Measurements from ENCODE around the gene SESN1.
A peak's percentile ranks its signal among the peaks of the same experiment; 100 is the strongest.

SESN1 gene

DNA sequence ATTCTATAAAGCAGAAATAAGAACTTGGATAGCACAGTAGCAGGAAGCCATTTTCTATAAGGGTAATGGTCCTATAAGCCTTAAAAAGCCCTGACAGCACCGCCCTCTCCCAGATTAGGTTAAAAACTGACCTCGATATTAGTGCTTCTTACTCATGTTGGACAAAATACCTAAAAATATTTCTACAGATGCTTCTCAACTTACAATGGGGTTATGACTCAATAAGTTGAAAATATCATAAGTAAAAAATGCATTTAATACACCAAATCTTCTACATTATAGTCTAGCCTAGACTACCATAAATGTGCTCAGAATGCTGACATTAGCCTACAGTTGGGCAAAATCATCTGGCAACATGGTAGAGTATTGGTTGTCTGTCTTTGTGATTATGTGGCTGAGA, 70.3 kb downstream of the SESN1 start:
- DNase-seq = no peak

DNA sequence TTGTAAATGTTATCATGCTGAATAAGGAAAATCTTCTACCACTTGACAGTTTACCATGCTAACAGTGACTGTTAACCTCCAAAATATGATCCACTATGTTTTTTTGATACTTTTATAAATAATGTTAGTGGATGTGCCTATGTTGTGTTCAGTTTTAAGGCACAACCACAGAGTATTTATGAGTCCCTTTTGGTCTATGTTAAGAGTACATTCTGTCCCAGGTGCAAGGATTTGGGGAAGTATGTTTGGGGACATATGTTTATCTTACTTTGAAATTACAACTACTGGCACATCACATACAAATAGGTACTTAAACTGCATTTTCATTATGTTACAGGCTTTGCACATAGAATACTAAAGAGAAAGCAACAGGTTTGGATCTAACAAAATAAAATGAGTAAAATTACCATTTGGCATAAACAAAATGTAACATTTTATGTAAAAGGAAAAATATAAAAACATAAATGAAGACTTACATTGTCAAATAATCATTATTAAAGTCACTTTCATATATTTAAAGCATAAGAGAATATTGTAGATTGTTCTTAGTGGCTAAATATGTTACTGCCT, 71.2 kb downstream of the SESN1 start:
- DNase-seq = no peak

DNA sequence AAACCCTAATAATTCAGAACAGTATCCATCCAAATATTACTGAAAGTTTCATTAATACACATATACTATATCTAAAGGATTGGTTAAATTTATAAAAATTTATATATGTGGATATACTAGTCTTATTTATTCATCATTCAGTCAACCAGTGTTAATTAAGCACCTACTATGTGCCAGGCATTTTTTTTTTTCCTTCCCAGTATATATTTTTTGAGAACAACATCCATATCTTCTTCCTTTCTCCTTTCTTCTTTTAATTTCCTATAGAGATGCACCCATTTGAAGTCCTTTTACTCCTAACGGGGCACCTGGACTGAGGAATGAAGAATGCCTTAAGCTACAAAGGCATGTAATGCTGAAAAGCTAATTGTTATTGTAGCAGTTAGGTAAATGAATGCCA, 72.8 kb downstream of the SESN1 start:
- DNase-seq = no peak

DNA sequence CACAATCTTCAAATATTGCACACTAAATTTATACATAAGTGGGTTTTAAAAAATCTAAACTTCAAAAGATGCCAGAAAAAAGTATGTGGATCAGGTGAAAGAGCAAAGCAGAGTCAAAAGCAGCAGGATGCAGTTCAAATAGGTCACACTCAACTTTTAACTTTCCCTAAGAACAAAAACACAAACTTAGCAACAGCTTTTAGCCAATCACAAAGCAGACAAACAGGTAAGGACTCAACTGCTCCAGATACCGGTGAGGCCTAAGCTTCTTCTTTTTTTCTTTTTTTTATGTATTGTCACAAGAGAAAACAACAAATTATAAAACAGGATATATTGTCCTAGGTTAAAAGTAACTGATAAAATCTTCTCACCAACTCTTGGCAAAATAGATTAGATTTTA, 74.7 kb downstream of the SESN1 start:
- no peak for DNase-seq

DNA sequence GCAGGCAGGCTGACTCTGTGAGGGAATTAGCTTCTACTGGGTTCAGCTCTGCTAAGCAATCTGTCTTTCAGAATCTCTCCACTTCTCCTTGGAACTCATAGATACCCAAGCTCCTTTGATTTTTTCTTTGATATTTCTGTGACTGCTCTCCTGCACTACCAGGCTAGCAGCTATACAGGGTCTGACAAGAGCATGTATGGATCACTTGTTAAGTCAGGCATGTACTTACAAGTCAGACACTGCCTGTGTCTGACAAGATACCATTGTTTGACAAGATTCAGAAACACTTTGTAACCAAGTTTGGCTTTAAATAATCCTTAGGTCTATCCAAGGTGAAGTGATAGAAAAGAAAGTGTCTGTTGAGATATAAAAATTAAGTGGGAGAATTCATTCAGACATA, 79.5 kb downstream of the SESN1 start:
- DNase-seq = no peak

DNA sequence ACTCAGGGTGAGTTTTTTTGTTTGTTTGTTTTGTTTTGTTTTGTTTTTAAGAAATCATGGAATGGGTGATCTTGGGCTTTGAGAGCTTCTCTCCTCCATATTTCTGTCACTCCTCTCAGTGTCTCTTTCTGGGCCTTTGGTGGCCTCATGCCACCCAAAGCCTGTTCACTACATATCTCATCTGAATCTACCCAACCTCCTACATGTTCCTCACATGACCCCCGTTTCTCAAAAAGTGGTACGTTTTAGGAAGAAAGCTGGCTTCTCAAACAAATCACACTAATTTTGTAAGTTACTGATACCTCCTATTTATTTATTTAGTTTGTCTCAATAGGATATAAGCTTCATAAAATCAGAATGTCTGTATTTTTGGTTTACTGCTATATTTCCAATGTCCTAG, 80.0 kb downstream of the SESN1 start:
- DNase-seq = no peak

DNA sequence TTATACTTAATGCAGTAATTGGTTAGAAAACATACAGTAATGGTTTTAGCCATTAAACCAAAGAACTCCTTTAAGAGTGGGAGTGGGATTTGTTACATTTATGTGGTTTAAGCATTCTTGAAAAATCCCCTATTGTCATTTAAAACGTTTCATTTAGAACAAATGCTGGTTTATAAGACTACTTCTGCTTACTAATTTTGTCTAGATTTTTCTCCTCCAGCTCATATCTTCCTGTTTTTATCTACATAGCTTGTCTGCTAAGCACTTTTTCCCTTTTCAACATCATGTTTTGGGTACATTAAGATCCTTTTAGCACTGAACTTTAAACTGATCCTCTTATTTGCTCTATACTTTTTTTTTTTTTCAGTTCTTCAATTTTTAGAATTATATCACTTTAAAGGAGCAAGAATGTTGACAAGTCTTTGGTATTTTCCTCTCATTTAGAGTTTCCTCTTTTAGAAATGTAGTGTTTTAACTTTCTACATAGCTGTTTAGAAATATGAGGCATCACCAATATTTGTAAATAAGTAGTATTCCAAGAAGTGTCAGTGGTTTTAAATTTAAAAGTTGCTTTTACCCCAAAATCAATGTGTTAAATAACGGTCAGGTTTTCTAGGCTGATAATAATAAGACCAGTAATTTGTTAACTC, 80.9 kb downstream of the SESN1 start:
- no peak for DNase-seq

DNA sequence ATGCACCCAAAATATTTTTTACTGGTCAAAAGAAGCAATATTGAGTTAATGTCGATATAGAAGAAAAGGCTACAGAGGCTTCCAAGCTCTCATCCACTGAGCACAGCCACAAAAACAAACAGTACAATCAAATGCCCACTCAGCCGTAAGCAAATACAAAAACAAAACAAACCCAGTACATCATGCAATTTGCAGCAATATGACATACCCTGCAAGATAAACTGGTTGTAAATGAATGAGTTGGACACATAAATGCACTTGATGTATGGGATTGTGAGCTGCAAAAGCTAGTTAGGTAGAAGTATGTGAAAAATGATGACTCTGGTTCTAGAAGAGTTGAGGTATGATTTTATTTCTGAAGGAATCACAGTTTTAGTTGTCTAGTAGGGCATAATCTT, 83.9 kb downstream of the SESN1 start:
- no peak for DNase-seq

- DNase-seq = no peak
These were observed 84.5 kb downstream of the SESN1 start for GRCh38 chr6:109009962-109010704.

- DNase-seq = peak; percentile 94
These were observed 85.2 kb downstream of the SESN1 start for GRCh38 chr6:109009236-109009961.

DNA sequence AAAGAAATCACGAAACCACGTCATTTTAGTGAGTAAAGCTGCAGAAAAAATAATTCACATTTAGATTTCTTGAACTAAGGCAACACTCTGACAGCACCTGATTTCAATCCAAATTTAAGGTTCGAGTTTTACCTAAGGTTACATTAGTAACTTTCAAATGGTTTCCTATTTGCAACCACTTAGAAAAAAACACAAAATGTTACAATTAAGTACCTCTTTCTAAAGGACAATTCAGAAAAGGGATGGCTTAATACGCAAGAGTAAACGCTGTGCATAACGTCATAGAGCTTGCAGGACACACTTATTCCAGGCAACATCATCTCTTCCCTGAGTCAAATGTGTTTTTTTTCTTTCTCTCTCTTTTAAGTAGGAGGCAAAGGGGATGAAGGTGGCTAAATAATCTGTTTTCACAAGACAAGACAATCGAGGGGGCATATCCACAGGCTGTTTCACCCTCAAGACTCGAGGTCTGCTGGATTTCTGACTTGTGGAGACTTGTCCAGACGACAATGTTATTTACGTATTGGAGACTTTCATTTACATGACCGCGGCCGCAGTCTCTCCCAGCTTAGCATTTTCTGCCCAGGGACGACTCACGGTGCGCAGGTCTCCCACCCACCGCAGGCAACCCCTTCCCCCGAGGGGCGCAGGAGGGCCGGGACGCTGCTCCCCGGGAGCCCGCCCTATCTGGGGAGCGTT, 86.0 kb downstream of the SESN1 start:
- no peak for DNase-seq

- DNase-seq = no peak
These were observed 86.6 kb downstream of the SESN1 start for GRCh38 chr6:109008054-109008453.

- no peak for DNase-seq
These were observed 87.1 kb downstream of the SESN1 start for GRCh38 chr6:109007521-109007920.

GRCh38 chr6:109006818-109007217, 87.8 kb downstream of the SESN1 start:
- no peak for DNase-seq

- DNase-seq = no peak
These were observed 91.8 kb downstream of the SESN1 start for GRCh38 chr6:109002882-109003281.

DNA sequence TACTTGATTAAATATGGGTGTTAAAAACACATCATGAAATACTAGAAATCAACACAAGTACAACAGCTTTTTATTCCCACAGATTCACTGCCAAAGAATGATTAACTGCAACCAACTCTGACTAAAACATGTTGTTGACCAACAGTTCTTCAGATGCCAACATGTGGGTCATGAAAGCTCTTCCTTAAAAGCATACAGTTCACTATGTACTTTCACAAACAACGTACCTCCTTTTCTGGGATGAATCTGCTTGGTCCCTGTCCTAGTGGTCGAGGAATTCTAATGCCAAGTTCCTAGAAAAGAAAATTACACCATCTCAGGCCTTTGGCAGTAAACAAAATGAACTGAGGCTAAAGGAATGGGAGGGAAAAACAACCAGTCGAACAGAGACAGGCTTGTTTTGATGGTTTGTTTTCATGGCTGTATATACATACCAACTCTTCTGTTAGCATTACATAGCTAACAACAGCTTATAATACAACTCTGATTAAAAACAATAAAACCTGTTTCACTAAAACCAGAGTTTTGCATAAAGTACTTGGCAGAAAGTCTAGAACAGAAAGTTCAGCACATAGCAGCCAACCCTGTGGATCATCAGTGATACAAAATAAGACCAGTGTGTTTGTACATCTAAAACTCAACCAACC, 92.5 kb downstream of the SESN1 start:
- DNase-seq = no peak

DNA sequence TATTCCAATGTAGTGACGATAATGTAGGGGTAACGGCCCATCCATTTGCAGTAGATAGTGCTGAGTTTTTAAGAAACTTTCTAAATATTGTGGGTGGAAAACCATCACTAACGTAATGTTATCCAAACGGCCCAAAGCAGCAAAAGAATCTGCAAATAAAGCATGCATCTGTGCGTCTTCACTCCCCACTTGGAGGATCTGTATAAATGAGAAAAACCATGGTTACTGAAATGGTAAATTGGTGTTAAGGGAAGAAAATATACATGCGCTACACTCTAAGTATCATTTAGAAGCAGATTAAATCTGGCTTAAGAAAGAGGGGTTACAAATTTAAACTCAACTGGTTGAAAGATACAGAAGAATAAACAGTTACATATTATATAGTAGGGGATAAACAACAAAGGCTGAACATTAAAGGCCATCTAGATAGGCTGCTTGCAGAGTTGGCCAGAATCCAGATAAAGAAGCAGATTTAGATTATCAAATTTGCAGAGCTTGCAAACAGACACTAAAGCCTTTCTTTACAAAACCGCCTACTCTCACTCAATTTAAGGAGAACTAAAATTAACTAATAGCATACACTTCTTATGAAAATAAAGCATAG, 93.3 kb downstream of the SESN1 start:
- no peak for DNase-seq

GRCh38 chr6:109000289-109000688, 94.4 kb downstream of the SESN1 start:
- no peak for DNase-seq

DNA sequence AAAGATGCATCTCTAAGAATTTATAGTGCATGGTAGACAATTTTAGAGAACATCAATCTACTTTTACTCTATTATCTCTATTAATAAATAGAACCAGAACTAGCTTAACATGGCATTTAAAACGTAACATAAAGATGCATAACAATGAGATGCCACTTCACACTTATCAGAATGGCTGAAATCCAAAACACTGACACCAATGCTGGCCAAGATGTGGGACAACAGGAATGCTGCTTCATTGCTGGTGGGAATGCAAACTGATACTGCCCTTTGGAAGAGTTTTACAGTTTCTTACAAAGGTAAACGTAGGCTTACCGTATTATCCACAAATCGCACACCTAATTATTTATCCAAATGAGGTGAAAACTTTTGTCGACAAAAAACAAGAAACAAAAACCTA, 95.2 kb downstream of the SESN1 start:
- DNase-seq = no peak

DNA sequence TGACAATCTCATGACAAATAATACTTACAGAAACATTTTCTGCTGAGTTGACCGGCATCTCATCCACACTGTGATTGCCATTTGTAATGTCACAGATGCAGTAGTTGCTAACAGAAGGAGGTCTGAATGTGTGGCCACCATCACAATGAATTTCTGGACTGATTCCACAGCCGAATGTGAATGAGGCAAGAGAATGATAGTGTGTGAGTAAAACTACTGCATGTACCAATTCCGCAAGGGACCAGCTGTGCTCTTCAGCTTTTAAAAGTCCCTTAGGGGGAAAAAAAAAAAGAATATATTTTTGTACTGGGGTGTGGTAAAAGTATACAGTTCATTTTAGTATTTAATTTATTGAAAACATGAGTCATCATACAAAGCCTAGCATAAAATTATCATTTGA, 96.2 kb downstream of the SESN1 start:
- no peak for DNase-seq

DNA sequence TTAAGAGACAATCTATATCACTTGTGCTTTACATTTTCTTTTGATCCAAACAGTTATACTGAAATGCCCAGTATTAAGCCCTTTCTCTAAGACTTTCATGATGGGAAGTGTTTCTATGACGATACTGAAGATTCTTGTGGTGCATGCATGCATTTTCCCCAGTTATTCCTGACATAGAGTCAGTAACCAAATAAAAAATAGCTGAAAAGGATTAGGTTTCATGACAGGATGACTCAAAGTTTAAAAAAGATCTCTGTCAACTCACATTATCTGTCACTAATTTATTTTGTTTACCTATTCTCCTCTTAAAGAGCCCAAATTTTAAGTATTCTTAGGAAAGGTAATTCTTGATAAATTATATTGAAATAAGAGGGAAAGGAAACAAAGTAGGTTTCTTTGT, 98.4 kb downstream of the SESN1 start:
- DNase-seq = no peak

GRCh38 chr6:108995296-108995695, 99.3 kb downstream of the SESN1 start:
- no peak for DNase-seq

All from activated CD8-positive, alpha-beta memory T cell treated with anti-CD3 and anti-CD28 coated beads, Interleukin-2, amount 50 U/mL, for 4 hours (primary cell).